A673 (cell line): ENCODE measurements around the gene ISL2.

Experiments used
- CTCF ChIP-seq: fragments of 300-800, 200-600 bp; sonication (generic); conservative IDR thresholded peaks from 2 replicates; pipeline ENCODE4 v1.5.1; 2017; ENCODE audit warnings: low read depth, mild to moderate bottlenecking, antibody characterized with exemption, low read length, moderate library complexity, mixed read lengths
- EZH2 ChIP-seq: fragments of 200-600 bp; sonication (generic); IDR thresholded peaks from 2 replicates; pipeline ENCODE4 v1.6.1; 2017; ENCODE audit warnings: borderline replicate concordance, low read depth, mild to moderate bottlenecking, mixed read lengths, antibody characterized with exemption, low read length; ENCODE audit not compliant: poor library complexity, severe bottlenecking

- TF ChIP-seq EZH2 (no peak), CTCF (no peak)
Measured at GRCh38 chr15:76296849-76297248, 39.7 kb upstream of the ISL2 start.
